PC-3 (cell line): ENCODE results near the gene SCCPDH.

Source experiments
- EZH2 ChIP-seq: fragments of 300-600 bp; sonication (generic); IDR thresholded peaks from one replicate; pipeline ENCODE4 v1.6.1; 2017; ENCODE audit warnings: antibody characterized with exemption, mild to moderate bottlenecking, low read length; ENCODE audit not compliant: unreplicated experiment
- EZH2phosphoT487 ChIP-seq: fragments of 300-600 bp; sonication (generic); IDR thresholded peaks from 2 replicates; pipeline ENCODE4 v1.6.1; 2018; ENCODE audit warnings: mild to moderate bottlenecking, antibody characterized with exemption, low read length, borderline replicate concordance
- TF ChIP-seq, protein P1 (sequence below): fragments of 300-600 bp; sonication (generic); conservative IDR thresholded peaks from 2 replicates; pipeline ENCODE4 v1.5.1; 2017; ENCODE audit warnings: antibody characterized with exemption, low read depth, mild to moderate bottlenecking, low read length

DNA sequence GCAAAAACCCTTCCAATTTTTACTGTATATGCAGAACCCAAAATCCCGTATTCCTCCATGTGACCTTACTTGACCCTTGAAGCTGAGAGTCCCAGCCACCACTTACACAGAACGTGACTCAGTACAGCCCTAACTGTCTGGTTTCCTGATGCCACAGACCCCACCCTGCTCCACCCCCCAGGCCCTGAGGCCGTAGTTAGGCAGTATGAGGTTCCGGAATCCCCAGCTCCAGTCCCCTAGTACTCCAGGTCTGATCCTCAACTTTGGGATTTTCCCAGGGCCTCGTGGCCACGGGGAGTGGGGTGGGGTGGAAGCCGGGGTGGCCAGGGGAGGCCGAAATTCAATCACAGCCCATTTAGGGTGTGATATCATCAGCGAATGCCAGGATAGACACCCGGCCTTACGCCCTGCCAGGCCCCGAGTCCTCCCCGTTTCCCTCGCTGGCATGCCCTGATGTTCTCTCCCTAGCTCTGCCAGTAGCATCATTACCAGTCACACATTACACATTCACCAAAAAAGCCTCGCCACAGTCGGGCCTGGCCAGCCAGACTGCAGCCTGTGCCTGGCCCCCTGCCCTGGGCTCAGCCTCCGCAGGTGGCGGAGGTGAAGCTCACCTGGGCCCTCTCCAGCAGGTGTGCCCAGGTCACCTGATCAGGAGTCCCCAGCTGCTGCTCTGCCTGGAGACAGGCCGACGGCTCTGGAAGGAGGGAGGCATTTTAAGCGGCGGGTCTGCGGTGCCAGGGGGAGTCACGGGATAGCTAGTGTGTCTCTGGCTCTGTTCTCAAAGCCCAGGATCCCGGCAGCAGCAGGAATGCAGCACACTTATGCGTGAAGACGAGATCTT lies 70.8 kb downstream of the SCCPDH start:
- TF ChIP-seq, protein P1, sequence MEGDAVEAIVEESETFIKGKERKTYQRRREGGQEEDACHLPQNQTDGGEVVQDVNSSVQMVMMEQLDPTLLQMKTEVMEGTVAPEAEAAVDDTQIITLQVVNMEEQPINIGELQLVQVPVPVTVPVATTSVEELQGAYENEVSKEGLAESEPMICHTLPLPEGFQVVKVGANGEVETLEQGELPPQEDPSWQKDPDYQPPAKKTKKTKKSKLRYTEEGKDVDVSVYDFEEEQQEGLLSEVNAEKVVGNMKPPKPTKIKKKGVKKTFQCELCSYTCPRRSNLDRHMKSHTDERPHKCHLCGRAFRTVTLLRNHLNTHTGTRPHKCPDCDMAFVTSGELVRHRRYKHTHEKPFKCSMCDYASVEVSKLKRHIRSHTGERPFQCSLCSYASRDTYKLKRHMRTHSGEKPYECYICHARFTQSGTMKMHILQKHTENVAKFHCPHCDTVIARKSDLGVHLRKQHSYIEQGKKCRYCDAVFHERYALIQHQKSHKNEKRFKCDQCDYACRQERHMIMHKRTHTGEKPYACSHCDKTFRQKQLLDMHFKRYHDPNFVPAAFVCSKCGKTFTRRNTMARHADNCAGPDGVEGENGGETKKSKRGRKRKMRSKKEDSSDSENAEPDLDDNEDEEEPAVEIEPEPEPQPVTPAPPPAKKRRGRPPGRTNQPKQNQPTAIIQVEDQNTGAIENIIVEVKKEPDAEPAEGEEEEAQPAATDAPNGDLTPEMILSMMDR = no peak
- no peak for TF ChIP-seq EZH2
- TF ChIP-seq EZH2phosphoT487 = no peak
